Activated T-cell treated with anti-CD3 and anti-CD28 coated beads for 24 hours (primary cell): ENCODE measurements around the gene RPS6KA4.
"Not testable (repeated sequence)": the region's sequence is repeated elsewhere in the genome, so short reads cannot be mapped to it uniquely, and the experiment has no call there.

ENCODE experiments used
- DNase-seq: peaks from one replicate; pipeline ENCODE4 v3.0.0-alpha.2; 2020; ENCODE audit warnings: low read depth

The RPS6KA4 gene

GRCh38 chr11:64358907-64359711 lies at the start of gene RPS6KA4:
TSS of gene RPS6KA4 (plus strand) at chr11:64359162. CDS start at chr11:64359236, 74 bp downstream.
- no peak for DNase-seq

GRCh38 chr11:64312947-64313346 lies 46.0 kb upstream of the RPS6KA4 start:
- DNase-seq, result no peak

- DNase-seq, result no peak
Measured at GRCh38 chr11:64313491-64314145, 45.3 kb upstream of the RPS6KA4 start.

DNA sequence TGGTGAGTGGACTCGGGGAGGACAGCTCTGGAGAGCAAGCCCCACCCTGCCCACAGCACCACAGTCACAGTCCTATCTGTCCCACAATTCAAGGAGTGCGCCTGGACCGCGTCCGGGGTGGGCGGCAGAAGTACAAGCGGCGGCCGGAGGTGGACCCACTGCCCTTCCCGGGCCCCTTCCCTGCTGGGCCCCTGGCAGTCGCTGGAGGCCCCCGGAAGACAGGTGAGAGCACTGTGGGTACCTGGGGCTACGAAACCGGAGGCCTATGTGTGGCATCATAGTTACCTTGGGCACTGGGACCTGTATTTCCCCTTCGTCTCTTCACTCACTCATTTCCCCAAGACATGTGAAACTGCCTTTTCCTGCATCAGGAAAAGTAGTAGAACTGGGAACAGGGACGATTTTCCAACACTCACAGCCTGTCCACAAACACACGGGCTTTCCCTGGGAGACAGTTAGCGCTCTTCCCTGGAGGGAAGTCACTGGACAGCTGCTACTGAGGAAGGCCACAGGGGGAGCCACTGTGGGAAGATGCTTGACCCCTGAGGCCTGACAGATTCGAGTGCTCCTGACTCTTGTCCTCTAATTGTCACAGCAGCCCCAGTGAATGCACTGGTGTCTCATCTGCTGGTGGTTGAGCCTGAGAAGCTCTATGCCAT lies 44.7 kb upstream of the RPS6KA4 start:
- no peak for DNase-seq

- no peak for DNase-seq
Measured at GRCh38 chr11:64314805-64315561, 44.0 kb upstream of the RPS6KA4 start.

DNA sequence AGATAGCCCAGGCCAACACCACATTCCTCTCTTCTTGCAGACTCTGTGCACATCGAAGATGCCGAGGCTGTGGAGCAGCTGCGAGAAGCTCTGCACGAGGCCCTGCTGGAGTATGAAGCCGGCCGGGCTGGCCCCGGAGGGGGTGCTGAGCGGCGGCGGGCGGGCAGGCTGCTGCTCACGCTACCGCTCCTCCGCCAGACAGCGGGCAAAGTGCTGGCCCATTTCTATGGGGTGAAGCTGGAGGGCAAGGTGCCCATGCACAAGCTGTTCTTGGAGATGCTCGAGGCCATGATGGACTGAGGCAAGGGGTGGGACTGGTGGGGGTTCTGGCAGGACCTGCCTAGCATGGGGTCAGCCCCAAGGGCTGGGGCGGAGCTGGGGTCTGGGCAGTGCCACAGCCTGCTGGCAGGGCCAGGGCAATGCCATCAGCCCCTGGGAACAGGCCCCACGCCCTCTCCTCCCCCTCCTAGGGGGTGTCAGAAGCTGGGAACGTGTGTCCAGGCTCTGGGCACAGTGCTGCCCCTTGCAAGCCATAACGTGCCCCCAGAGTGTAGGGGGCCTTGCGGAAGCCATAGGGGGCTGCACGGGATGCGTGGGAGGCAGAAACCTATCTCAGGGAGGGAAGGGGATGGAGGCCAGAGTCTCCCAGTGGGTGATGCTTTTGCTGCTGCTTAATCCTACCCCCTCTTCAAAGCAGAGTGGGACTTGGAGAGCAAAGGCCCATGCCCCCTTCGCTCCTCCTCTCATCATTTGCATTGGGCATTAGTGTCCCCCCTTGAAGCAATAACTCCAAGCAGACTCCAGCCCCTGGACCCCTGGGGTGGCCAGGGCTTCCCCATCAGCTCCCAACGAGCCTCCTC lies 43.1 kb upstream of the RPS6KA4 start:
- not testable (repeated sequence) for DNase-seq

DNA sequence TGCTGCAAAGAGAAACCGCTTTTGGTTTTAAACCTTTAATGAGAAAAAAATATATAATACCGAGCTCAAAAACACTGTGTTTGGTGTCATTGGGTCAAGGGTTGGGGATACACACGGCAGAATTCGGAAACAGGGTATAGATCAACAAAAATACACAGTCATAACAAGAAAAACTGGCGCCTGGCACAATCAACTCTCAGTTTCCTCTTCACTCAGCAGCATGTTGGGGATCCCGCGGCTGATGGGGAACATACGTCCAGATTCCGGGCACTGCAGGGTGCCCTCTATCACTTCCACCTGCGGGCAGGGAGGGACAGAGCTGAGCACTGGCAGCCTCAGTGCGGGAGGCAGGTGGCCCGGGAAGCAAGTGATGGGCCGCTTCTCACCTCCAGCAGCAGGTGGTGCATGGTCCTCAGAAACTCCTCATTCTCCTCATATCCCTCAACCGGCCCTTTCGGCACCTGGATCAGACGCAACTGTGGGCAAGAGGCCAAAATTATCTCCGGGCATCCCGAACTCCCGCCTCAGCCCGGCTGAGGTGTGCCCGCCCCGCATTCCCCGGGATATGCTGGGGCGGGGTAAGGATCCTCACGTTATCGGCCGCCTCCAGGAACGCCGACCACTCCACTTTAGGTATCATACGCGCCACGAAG lies 42.2 kb upstream of the RPS6KA4 start:
- no peak for DNase-seq

DNA sequence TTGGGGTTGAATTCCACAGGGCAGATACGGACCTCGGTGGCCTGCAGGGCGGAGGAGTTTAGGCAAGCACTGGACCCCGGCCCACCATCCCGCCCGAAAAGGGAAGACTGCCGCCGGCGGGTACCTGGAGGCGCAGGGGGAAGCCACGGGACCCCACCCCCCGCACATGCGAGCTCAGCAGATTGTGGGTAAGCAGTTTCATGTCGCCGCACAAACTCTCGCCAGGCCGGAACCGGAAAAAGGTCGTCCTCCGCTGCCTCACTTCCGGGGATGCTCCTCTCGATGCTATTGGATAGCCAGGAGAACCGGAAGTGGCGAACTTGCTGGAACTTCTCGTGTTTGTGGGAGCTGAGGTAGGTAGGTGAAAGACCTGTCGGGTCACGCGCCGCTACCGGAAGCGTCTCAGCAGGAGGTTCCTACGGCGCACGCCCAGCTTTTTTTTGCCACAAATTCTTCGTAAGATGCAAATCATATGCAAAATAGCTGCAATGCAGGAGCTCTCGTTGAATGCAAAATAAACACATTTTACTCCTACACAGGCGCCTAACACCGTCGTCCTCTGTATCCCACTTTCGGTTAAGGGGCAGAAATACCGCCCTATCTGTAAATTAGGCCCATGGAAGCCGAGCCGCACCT lies 41.5 kb upstream of the RPS6KA4 start, which contains the start of gene TRMT112:
TRMT112 (minus strand) TSS at position 235 of the 636 bp plus-strand sequence; CDS start at position 202, 33 bp downstream.
- DNase-seq, result peak; percentile 97

DNA sequence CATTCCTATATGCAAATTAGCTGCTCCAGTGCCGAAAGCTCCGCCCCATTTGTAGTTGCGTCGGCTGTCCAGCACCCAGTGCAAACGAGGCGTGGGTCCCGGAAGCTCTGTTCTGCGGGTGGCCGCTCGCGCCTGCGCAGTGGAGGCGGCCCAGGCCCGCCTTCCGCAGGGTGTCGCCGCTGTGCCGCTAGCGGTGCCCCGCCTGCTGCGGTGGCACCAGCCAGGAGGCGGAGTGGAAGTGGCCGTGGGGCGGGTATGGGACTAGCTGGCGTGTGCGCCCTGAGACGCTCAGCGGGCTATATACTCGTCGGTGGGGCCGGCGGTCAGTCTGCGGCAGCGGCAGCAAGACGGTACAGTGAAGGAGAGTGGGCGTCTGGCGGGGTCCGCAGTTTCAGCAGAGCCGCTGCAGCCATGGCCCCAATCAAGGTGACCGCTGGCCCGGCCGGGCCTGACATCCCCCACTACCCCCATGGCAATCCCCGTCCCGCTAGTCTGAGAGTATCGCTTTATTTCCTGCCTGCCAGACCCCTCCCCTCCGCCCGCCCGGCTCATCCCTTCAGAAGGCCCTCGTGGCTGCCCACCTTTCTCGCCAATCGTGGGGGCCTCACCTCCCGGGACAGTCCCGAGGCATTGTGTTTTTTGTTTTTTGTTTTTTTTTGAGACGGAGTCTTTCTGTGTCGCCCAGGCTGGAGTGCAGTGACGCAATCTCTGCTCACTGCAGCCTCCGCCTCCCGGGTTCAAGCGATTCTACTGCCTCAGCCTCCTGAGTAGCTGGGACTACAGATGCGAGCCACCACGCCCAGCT lies 40.8 kb upstream of the RPS6KA4 start, which contains the start of gene PRDX5:
PRDX5 (plus strand) TSS at position 161 of the 805 bp plus-strand sequence; CDS start at position 256, 95 bp downstream.
- peak; percentile 92 for DNase-seq

GRCh38 chr11:64318766-64319761 lies 39.9 kb upstream of the RPS6KA4 start:
- DNase-seq, result no peak

DNA sequence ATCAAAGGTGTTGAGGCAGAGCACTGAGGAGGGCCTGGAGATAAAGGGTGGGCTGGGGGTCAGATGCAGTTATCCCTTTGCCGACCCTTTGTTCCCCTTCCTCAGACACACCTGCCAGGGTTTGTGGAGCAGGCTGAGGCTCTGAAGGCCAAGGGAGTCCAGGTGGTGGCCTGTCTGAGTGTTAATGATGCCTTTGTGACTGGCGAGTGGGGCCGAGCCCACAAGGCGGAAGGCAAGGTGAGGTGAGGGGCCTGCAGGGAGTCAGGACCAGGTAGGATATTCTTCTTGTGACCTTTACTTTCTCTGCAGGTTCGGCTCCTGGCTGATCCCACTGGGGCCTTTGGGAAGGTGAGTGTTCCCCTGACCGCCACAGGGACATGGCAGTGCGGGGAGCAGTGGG lies 38.4 kb upstream of the RPS6KA4 start:
- DNase-seq, result no peak

DNA sequence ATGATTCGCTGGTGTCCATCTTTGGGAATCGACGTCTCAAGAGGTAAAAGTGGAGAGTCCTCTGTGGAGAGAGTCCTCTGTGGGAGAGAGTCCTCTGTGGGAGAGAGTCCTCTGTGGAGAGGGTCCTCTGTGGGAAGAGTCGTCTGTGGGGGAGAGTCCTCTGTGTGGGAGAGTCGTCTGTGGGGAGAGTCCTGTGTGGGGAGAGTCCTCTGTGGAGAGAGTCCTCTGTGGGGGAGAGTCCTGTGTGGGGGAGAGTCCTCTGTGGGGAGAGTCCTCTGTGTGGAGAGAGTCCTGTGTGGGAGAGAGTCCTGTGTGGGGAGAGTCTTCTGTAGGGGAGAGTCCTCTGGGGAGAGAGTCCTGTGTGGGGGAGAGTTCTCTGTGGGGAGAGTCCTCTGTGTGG lies 37.9 kb upstream of the RPS6KA4 start:
- DNase-seq, result no peak

- no peak for DNase-seq
Measured at GRCh38 chr11:64321533-64321932, 37.4 kb upstream of the RPS6KA4 start.

DNA sequence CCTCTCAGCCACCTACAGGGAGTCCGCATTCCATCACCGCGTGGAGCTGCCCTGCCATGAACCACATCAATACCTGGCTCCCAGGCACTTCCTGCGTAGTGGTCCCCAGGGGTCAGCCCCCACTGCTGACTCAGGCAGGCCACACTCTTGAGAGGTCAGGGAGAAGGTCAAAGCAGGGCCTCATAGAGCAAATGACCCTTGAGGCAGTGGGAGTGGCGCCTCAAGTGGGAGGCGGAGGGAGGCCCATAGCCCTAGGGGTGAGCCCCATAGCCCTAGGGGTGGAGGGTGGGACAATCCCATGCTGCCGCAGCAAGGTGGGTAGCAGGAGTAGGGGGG lies 36.1 kb upstream of the RPS6KA4 start:
- DNase-seq, result no peak

DNA sequence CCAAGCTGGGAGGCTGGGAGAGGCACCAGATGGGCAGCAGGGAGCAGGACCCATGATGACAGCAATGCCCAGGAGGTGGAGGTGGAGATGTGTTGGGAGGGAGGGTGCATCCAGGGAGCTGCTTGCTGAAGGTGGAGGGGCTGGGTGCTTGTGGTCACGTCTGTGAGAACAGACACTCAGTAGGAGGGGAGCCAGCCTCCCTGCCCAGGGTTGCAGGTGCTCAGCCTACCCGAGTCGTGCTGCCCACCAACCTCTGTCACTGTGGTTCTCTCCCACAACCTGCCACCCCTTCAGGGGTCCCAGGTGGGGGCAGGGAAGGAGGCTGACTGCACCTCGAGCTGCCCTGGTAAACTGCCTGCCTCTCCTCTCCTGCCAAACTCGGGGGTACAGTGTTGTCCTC lies 35.6 kb upstream of the RPS6KA4 start:
- DNase-seq, result no peak

DNA sequence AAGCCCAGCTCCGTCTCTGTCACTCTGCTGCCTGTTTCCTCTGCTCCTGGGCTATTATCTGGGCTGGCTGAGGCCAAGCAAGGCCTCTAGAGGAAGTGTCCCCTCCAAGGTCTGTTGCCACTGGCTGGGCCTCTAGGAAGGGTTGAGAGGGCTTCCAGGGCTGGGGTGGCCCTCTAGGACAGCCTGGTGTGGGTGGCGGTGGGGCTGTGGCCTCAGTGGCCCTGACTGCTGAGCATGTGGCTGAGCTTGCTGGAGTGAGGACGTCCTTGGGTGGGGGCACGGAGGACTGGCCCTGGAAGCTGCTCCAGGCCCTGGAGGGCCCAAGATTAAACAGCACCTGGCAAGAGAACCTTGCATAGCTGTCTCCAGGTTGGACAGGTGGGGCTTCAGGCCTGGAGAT lies 35.0 kb upstream of the RPS6KA4 start:
- not testable (repeated sequence) for DNase-seq

GRCh38 chr11:64324692-64325469 lies 34.1 kb upstream of the RPS6KA4 start:
- no peak for DNase-seq
